NB4 (cell line): ENCODE results near the gene UGT2B15.
"Not testable (repeated sequence)": the region's sequence is repeated elsewhere in the genome, so short reads cannot be mapped to it uniquely, and the experiment has no call there.

ENCODE experiments used
- DNase-seq: peaks from one replicate; pipeline ENCODE4 v3.0.0; 2010; ENCODE audit warnings: low read depth
- H3K4me3 ChIP-seq: one replicate; pipeline ENCODE4 v1.5.1; 2011; ENCODE audit warnings: mild to moderate bottlenecking, low read depth, low read length, moderate library complexity
- MAX ChIP-seq: IDR thresholded peaks from 2 replicates; pipeline ENCODE4 v1.6.1; 2011; ENCODE audit warnings: low read depth, low read length
- MYC ChIP-seq: IDR thresholded peaks from 2 replicates; pipeline ENCODE4 v1.6.1; 2011; ENCODE audit warnings: low read depth, low read length
- POLR2A ChIP-seq: IDR thresholded peaks from 2 replicates; pipeline ENCODE4 v1.6.1; 2011; ENCODE audit warnings: mild to moderate bottlenecking; ENCODE audit not compliant: insufficient read length; ENCODE audit errors: extremely low read depth
- TF ChIP-seq, protein P1 (sequence below): IDR thresholded peaks from one replicate; pipeline ENCODE4 v1.5.1; 2012; ENCODE audit warnings: low read depth, low read length

UGT2B15 gene

DNA sequence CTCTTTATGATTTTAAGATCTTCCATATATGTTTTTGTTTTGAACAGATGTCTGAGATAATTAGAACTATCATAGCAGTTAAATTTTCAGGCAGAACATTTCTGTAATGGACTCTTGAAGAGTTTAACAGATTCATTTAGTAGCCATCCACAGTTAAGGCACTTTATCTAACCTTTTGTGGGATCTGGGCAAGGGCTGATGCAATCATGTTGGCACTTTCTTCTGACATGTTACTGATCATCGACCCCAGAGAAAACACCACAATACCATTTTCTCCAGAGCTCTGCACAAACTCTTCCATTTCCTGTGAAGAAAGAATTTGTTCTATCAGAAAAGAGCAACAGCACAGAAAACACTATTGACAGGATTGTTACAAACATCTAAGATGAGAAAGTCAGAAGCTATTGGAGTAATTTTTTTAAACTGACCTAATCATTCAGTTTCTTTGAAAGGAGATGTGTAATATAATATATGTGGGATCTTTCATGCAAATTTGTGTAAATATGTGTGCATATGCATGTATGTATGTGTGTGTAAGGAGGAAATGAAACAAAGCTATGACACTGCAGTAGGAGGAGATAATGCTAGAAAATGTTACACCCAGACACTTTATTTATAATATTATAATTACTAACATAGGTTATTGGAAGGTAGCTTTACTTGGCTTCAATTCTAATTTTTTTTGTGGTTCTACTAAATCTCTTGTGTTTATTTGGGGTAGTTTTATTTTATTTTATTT, 7.4 kb downstream of the UGT2B15 start:
- not testable (repeated sequence) for DNase-seq, H3K4me3 ChIP-seq

DNA sequence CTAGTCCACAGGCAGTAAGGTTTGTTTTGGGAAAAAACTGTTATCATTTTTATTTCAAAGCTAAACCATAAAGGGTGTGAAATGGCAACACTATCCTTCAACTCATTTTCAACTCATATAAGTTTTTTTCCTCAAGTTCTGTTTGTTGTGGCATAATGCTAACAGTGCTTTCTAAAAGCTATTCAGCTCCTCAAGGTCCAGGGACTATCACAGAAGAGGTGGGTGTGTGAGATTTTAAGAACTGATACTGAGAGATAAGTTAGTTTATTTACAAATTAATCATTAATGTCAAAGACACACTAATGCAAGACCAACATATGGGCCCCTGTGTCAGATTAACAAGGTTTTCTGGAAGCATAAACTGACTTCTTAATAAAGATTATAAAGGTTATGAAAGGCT, 11.8 kb downstream of the UGT2B15 start:
- TF ChIP-seq MYC (no peak), MAX (no peak), POLR2A (no peak)
- TF ChIP-seq, protein P1, sequence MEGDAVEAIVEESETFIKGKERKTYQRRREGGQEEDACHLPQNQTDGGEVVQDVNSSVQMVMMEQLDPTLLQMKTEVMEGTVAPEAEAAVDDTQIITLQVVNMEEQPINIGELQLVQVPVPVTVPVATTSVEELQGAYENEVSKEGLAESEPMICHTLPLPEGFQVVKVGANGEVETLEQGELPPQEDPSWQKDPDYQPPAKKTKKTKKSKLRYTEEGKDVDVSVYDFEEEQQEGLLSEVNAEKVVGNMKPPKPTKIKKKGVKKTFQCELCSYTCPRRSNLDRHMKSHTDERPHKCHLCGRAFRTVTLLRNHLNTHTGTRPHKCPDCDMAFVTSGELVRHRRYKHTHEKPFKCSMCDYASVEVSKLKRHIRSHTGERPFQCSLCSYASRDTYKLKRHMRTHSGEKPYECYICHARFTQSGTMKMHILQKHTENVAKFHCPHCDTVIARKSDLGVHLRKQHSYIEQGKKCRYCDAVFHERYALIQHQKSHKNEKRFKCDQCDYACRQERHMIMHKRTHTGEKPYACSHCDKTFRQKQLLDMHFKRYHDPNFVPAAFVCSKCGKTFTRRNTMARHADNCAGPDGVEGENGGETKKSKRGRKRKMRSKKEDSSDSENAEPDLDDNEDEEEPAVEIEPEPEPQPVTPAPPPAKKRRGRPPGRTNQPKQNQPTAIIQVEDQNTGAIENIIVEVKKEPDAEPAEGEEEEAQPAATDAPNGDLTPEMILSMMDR, result no peak
- no peak for DNase-seq
- no peak overlapping the region for H3K4me3 ChIP-seq

DNA sequence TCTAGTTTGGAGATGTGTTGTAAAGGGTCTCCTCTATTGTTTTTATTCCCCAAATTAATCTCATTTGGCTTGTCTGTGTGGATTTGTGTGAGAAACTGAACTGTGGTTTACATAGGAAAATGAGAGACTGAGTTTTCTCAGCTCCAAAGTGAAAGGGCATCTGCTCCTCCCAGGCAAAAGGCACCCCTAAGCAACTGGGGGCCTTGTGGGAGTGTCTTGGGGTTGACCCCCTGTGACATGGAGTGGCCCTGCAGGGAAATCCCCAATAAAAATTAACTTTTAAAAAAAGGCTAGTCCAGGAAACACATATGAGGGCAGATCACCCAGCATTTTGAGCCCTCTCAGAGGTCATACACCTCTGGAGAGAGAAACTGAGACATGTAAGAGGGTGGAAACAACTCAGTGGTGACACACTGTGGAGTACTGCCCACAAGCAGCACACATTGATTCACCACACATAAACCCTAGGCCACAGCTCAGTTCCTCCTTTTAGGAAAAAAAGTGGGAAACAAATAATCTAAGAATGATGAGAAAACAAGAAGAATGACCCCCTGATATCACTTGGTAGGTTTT, 13.3 kb downstream of the UGT2B15 start:
- not testable (repeated sequence) for DNase-seq, H3K4me3 ChIP-seq

- not testable (repeated sequence) for H3K4me3 ChIP-seq, DNase-seq
These were observed 13.9 kb downstream of the UGT2B15 start for GRCh38 chr4:68656445-68656973.

DNA sequence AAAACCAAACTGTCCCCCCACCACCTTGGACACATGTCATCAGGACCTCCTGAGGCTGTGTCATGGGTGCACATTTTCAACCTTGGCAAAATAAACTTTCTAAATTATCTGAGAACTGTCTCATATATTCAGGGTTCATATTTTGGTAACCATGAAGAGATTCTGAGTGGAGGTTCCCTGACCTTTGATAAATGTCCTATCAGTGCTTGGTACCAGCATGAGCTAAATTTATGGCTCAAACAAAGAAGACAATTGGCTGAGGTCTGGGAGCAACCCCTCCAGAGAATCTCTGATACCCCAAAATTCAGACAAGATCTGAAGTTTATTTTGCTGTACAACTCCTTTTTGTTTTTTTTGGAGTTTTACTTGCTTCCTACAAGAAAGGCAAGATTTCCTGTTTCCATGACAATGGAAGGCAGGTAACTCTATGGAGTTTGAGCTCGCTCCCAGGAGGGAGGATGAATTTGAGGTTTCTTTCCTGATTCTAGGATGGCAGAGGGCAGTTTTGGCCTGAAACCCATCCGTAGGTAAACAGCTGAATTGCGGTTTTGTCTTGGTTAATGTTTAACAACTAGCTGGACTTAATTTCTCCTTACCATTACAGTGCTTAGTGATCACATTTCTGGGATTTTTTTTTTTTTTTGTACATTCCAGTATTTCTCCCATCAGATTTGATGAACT, 14.5 kb downstream of the UGT2B15 start:
- H3K4me3 ChIP-seq, result no peak overlapping the region

GRCh38 chr4:68654946-68655721, 15.3 kb downstream of the UGT2B15 start:
- DNase-seq, result no peak
- no peak overlapping the region for H3K4me3 ChIP-seq
- TF ChIP-seq POLR2A, result no peak
- TF ChIP-seq MYC, result no peak
- TF ChIP-seq, protein P1, result no peak
- TF ChIP-seq MAX, result no peak

More for the DNA sequence above, 14.5 kb downstream of the UGT2B15 start:
- DNase-seq, result no peak
- TF ChIP-seq MYC, result no peak
- TF ChIP-seq, protein P1, result no peak
- no peak for TF ChIP-seq MAX
- TF ChIP-seq POLR2A, result no peak

DNA sequence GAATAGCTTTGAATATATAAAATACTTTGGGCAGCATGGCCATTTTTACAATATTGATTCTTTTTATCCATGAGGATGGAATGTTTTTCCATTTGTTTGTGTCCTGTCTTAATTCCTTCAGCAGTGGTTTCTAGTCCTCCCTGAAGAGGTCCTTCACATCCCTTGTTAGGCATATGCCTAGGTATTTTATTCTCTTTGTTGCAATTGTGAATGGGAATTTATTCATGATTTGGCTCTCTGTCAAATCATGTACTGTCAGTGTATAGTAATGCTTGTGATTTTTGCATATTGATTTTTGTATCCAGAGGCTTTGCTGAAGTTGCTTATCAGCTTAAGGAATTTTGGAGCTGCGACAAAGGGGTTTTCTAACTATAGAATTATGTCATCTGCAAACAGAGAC, 18.5 kb downstream of the UGT2B15 start:
- no peak overlapping the region for H3K4me3 ChIP-seq
- DNase-seq, result no peak
- TF ChIP-seq MAX (no peak), POLR2A (no peak), MYC (no peak)
- TF ChIP-seq, protein P1, result no peak
